ENCODE data around the gene ITGB3.

GRCh38 chr17:47235506-47235905, 18.1 kb upstream of the ITGB3 start:
- TF ChIP-seq EZH2 (IDR thresholded peaks at IDR 0.05; ENCODE audit: borderline replicate concordance, low read depth, low read length, severe bottlenecking) = no peak
- TF ChIP-seq, protein P1, sequence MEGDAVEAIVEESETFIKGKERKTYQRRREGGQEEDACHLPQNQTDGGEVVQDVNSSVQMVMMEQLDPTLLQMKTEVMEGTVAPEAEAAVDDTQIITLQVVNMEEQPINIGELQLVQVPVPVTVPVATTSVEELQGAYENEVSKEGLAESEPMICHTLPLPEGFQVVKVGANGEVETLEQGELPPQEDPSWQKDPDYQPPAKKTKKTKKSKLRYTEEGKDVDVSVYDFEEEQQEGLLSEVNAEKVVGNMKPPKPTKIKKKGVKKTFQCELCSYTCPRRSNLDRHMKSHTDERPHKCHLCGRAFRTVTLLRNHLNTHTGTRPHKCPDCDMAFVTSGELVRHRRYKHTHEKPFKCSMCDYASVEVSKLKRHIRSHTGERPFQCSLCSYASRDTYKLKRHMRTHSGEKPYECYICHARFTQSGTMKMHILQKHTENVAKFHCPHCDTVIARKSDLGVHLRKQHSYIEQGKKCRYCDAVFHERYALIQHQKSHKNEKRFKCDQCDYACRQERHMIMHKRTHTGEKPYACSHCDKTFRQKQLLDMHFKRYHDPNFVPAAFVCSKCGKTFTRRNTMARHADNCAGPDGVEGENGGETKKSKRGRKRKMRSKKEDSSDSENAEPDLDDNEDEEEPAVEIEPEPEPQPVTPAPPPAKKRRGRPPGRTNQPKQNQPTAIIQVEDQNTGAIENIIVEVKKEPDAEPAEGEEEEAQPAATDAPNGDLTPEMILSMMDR (IDR thresholded peaks at IDR 0.05; ENCODE audit: borderline replicate concordance, extremely low read depth, low read length, poor library complexity, severe bottlenecking) = no peak
